ENCODE data around the gene CHMP3.
"Not testable (repeated sequence)": the region's sequence is repeated elsewhere in the genome, so short reads cannot be mapped to it uniquely, and the experiment has no call there.

The CHMP3 gene

GRCh38 chr2:86500325-86501083 is 62.7 kb downstream of the CHMP3 start:
- H3K4me1 Mint-ChIP-seq, result peaks cover 6% of the 10 kb centered on the region
- H3K27ac Mint-ChIP-seq, result peak overlapping the region; percentile 61
- no peak for DNase-seq (ENCODE audit: low spot score in 2 of 2)
- no peak overlapping the region for H3K4me3 Mint-ChIP-seq
- H3K9me3 Mint-ChIP-seq, result peaks cover 6% of the 10 kb centered on the region
- ATAC-seq, result no peak
- peaks cover 87% of the 10 kb centered on the region for H3K36me3 Mint-ChIP-seq

DNA sequence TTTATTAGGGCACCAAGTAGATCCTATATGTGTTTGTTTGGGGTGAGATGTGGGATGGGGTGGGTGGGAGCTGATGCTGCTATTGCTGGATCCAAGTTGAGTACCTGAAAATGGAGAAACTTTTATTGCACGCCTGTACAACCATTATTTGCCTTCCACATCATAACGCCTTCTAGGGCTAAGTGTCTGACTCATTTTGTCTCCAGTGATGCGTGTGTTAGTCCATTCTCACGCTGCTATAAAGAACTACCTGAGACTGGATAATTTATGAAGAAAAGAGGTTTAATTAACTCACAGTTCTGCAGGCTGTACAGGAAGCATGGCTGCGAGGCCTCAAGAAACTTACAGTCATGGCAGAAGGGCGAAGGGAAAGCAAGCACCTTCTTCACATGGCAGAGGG is 63.9 kb downstream of the CHMP3 start:
- DNase-seq (ENCODE audit: low spot score in 2 of 2) (no peak), ATAC-seq (no peak)
- peaks cover 87% of the 10 kb centered on the region for H3K36me3 Mint-ChIP-seq
- H3K27ac Mint-ChIP-seq, result no peak overlapping the region
- peaks cover 16% of the 10 kb centered on the region for H3K4me1 Mint-ChIP-seq
- no peak overlapping the region for H3K4me3 Mint-ChIP-seq
- H3K9me3 Mint-ChIP-seq, result peaks cover 6% of the 10 kb centered on the region

- H3K27ac Mint-ChIP-seq, result no peak overlapping the region
- DNase-seq (ENCODE audit: low spot score in 2 of 2), result no peak
- H3K4me3 Mint-ChIP-seq, result no peak overlapping the region
- H3K4me1 Mint-ChIP-seq, result peaks cover 18% of the 10 kb centered on the region
- peaks cover 6% of the 10 kb centered on the region for H3K9me3 Mint-ChIP-seq
- ATAC-seq, result no peak
- peaks cover 87% of the 10 kb centered on the region for H3K36me3 Mint-ChIP-seq
Measured at GRCh38 chr2:86498468-86499260, 64.6 kb downstream of the CHMP3 start.

DNA sequence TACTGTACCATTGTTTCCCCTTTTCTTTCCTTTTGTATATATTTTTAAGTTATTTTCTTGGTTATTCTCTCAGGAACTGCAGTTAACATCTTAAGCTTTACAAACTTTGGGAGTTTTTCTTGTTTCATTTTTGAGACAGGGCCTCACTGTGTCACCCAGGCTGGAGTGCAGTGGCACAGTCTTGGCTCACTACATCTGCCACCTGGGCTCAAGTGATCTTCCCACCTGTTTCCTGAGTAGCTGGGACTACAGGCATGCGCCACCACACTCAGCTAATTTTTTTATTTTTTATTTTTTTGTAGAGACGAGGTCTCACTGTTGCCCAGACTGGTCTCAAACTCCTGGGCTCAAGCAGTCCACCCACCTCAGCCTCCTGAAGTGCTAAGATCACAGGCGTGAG is 66.9 kb downstream of the CHMP3 start:
- Mint-ChIP-seq H3K4me1 (peaks cover 18% of the 10 kb centered on the region), H3K36me3 (peaks cover 100% of the 10 kb centered on the region), H3K27ac (peak overlapping the region; percentile 4)
- DNase-seq (ENCODE audit: low spot score in 2 of 2); H3K4me3 Mint-ChIP-seq; H3K9me3 Mint-ChIP-seq; ATAC-seq: not testable (repeated sequence)

DNA sequence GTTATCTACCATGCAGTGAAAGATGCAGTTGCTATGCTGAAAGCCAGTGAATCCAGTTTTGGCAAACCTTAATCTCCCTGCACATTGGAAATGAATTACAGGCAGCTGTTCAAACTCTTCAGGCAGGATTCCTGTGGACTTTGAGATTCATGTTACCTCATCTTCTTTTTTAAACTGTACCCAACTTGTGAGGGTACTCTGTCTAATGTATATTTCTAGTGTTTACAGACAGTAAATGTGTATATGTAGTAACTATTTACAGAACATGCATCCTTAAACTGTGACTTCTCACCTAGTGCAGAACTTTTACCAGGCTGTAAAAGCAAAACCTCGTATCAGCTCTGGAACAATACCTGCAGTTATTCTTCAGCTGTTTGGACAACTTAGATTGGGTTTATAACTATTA is 71.2 kb downstream of the CHMP3 start:
- ATAC-seq, result no peak
- Mint-ChIP-seq H3K4me3 (no peak overlapping the region), H3K4me1 (peaks cover 18% of the 10 kb centered on the region), H3K36me3 (peaks cover 100% of the 10 kb centered on the region), H3K9me3 (no peaks in the 10 kb centered on the region), H3K27ac (no peak overlapping the region)
- DNase-seq (ENCODE audit: low spot score in 2 of 2), result no peak

GRCh38 chr2:86491088-86491487 is 72.2 kb downstream of the CHMP3 start:
- DNase-seq (ENCODE audit: low spot score in 2 of 2), result no peak
- Mint-ChIP-seq H3K4me3 (no peak overlapping the region), H3K36me3 (peaks cover 100% of the 10 kb centered on the region), H3K9me3 (no peaks in the 10 kb centered on the region), H3K4me1 (peaks cover 24% of the 10 kb centered on the region), H3K27ac (no peak overlapping the region)
- ATAC-seq, result no peak

DNA sequence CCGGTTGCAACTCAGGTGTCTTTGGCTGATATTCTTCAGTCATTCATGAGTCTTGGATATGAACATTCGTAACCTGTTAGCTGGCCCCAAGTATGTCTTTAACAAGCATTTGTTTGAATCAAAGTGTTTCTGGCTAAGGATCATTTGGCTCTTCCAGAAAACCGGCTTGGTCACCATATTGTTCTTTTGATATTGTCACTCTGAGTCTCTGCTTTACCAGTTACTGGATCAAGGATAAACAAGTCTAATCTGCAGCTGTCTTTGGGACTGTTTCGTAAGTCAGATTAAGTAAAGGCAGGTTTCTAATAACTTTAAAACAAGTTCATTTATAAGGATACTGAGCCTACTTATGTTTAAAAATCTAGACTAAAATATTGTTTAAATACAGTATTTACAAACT is 73.0 kb downstream of the CHMP3 start:
- H3K9me3 Mint-ChIP-seq, result no peaks in the 10 kb centered on the region
- no peak overlapping the region for H3K4me3 Mint-ChIP-seq
- H3K4me1 Mint-ChIP-seq, result peaks cover 24% of the 10 kb centered on the region
- peak overlapping the region; percentile 23 for H3K27ac Mint-ChIP-seq
- ATAC-seq (no peak), DNase-seq (ENCODE audit: low spot score in 2 of 2) (no peak)
- peaks cover 100% of the 10 kb centered on the region for H3K36me3 Mint-ChIP-seq

- Mint-ChIP-seq H3K36me3 (peaks cover 100% of the 10 kb centered on the region), H3K4me1 (peaks cover 26% of the 10 kb centered on the region), H3K4me3 (no peak overlapping the region), H3K9me3 (no peaks in the 10 kb centered on the region), H3K27ac (peak overlapping the region; percentile 23)
- DNase-seq (ENCODE audit: low spot score in 2 of 2) (no peak), ATAC-seq (no peak)
Measured at GRCh38 chr2:86489542-86489941, 73.7 kb downstream of the CHMP3 start.

DNA sequence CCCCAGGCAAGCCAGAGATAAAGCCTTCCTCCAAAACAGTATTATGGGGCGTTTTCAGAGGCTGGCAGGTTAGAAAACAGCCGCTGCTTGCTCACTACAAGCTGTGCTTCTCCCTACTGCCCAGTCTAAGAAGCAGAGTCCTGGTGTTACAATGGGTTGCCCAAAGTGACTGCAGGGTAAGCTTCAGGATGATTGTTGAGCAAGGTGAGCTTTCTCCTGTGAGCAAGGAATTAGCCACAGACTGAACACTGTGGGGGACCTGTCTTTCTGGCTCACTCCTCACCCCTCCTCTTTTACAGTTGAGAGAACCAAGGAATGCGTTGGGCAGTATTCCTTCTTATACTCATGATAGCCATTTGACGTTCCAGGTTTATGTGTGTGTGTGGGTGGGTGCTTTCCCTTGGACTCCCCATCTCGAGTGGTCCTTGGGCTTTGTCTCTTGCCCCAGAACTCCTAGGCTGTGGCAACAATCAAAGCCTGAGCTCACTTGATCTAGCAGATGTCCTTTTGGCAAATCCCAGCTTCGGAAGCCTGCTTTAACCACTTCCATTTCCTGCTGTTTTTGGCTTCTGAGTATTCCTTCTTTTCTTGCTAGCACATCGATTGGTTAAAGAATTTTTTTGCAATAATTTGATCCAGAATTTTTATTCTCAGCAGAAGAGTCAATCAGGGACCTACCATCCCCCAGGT is 74.5 kb downstream of the CHMP3 start:
- DNase-seq (ENCODE audit: low spot score in 2 of 2) (no peak), ATAC-seq (no peak)
- H3K4me1 Mint-ChIP-seq, result peaks cover 30% of the 10 kb centered on the region
- H3K9me3 Mint-ChIP-seq, result no peaks in the 10 kb centered on the region
- H3K4me3 Mint-ChIP-seq, result no peak overlapping the region
- H3K36me3 Mint-ChIP-seq, result peaks cover 100% of the 10 kb centered on the region
- H3K27ac Mint-ChIP-seq, result peak overlapping the region; percentile 68

DNA sequence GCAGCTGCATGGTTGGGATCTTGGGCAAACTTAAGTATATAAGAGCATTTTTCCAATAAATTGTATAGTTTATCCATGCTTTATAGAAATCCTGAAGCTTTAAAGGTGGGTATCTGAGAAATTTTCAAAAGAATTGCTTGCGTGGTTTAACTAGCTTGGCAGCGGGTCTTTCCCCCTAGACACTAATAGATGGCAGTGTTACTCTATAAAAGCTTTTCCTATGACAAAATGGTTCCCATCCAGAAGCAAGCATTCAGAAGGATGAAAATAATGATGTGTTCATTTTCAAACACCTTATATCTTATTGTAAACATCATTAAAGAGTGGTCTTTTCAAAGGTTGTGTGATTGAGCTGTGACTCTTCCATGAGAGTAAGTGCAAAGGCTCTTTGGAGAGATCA is 76.2 kb downstream of the CHMP3 start:
- Mint-ChIP-seq H3K27ac (no peak overlapping the region), H3K4me3 (no peak overlapping the region), H3K9me3 (no peaks in the 10 kb centered on the region), H3K4me1 (peaks cover 34% of the 10 kb centered on the region), H3K36me3 (peaks cover 100% of the 10 kb centered on the region)
- ATAC-seq (no peak), DNase-seq (ENCODE audit: low spot score in 2 of 2) (no peak)

DNA sequence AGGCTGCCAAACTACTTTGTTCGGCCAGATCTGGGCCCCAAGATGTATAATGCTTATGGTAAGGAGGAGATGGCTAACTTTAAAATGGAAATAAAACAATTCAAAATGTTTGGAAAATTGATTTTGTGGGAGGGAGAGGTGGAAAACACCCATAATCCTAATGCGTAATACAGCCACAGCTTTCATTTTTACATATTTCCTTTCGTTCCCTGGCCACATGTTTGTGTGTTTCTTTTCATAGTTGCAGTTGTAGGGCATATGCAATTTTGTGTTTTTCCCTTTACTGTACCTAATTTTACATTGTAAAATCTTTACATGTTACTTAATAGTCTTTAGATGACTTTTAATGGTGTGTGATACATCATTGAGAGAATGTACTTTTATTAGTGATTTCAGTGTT is 77.4 kb downstream of the CHMP3 start:
- Mint-ChIP-seq H3K4me1 (peaks cover 39% of the 10 kb centered on the region), H3K4me3 (no peak overlapping the region), H3K36me3 (peaks cover 100% of the 10 kb centered on the region), H3K9me3 (no peaks in the 10 kb centered on the region), H3K27ac (peak overlapping the region; percentile 68)
- no peak for DNase-seq (ENCODE audit: low spot score in 2 of 2)
- no peak for ATAC-seq

GRCh38 chr2:86485103-86485502 is 78.1 kb downstream of the CHMP3 start:
- H3K4me1 Mint-ChIP-seq, result peaks cover 39% of the 10 kb centered on the region
- ATAC-seq (peak; percentile 67), DNase-seq (ENCODE audit: low spot score in 2 of 2) (no peak)
- peak overlapping the region; percentile 68 for H3K27ac Mint-ChIP-seq
- H3K9me3 Mint-ChIP-seq, result no peaks in the 10 kb centered on the region
- no peak overlapping the region for H3K4me3 Mint-ChIP-seq
- peaks cover 100% of the 10 kb centered on the region for H3K36me3 Mint-ChIP-seq

GRCh38 chr2:86484385-86484784 is 78.9 kb downstream of the CHMP3 start:
- Mint-ChIP-seq H3K36me3 (peaks cover 100% of the 10 kb centered on the region), H3K4me1 (peaks cover 39% of the 10 kb centered on the region), H3K9me3 (no peaks in the 10 kb centered on the region), H3K4me3 (no peak overlapping the region), H3K27ac (peak overlapping the region; percentile 68)
- DNase-seq (ENCODE audit: low spot score in 2 of 2) (no peak), ATAC-seq (no peak)

GRCh38 chr2:86482034-86482433 is 81.2 kb downstream of the CHMP3 start:
- H3K9me3 Mint-ChIP-seq, result no peaks in the 10 kb centered on the region
- peaks cover 45% of the 10 kb centered on the region for H3K4me1 Mint-ChIP-seq

DNA sequence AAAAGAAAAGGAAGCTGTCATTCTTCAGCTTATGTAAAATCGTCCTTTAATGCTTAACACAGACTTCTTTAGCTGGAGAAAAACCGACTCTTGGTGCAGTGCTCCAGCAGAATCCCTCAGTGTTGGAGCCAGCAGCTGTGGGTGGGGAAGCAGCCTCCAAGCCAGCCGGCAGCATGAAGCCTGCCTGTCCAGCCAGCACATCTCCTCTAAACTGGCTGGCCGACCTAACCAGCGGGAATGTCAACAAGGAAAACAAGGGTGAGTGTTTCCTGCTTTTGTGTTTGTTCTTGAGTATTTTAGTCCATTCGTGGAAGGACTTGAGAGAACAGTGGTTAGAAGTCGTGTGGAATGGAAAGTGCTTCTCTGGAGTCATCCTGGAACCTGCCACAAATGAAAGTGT is 83.1 kb downstream of the CHMP3 start:
- ATAC-seq (no peak), DNase-seq (ENCODE audit: low spot score in 2 of 2) (no peak)
- Mint-ChIP-seq H3K4me3 (no peak overlapping the region), H3K4me1 (peaks cover 42% of the 10 kb centered on the region), H3K27ac (no peak overlapping the region), H3K9me3 (no peaks in the 10 kb centered on the region), H3K36me3 (peaks cover 100% of the 10 kb centered on the region)

More at GRCh38 chr2:86482034-86482433, 81.2 kb downstream of the CHMP3 start:
- peak; percentile 94 for ATAC-seq
- H3K36me3 Mint-ChIP-seq, result peaks cover 100% of the 10 kb centered on the region
- no peak overlapping the region for H3K27ac Mint-ChIP-seq
- no peak overlapping the region for H3K4me3 Mint-ChIP-seq
- no peak for DNase-seq (ENCODE audit: low spot score in 2 of 2)
